Suprapubic skin (tissue), 3 donors: Measurements from ENCODE around the gene ARFGAP3.

Source experiments
- CTCF ChIP-seq, 2 donors: fragments of 200-600 bp in 1 of 2; fragments of 450-650 bp in 1 of 2; sonication (generic) in 1 of 2; IDR thresholded peaks; one replicate each; pipeline ENCODE4 v1.5.1; 2016 to 2019; ENCODE audit warnings: antibody characterized with exemption in 2 of 2, mild to moderate bottlenecking in 1 of 2, moderate library complexity in 1 of 2
- EP300 ChIP-seq: sonication (generic); formaldehyde crosslinking; IDR thresholded peaks from one replicate; pipeline ENCODE4 v1.6.1; 2017; ENCODE audit warnings: antibody characterized with exemption
- POLR2A ChIP-seq, 2 donors: fragments of 450-650 bp; IDR thresholded peaks; one replicate each; pipeline ENCODE4 v1.6.1; 2017; ENCODE audit warnings: antibody characterized with exemption in 2 of 2, mild to moderate bottlenecking in 2 of 2, moderate library complexity in 2 of 2

GRCh38 chr22:42834177-42834949 is 22.7 kb downstream of the ARFGAP3 start:
- TF ChIP-seq POLR2A (IDR thresholded peaks at IDR 0.05) (no peak), CTCF (IDR thresholded peaks at IDR 0.05) (no peak), EP300 (no peak)
